HEK293 (cell line): ENCODE results near the gene CCDC51.
A peak's percentile ranks its signal among the peaks of the same experiment; 100 is the strongest.

Experiments used
- BCL11B ChIP-seq: fragments of 450-650 bp; formaldehyde crosslinking; IDR thresholded peaks from 2 replicates; pipeline ENCODE4 v1.5.1; 2016; ENCODE audit warnings: low read depth, missing biosample characterization, missing genetic modification characterization
- EGR2 ChIP-seq: fragments of 450-650 bp; formaldehyde crosslinking; IDR thresholded peaks from 2 replicates; pipeline ENCODE4 v1.5.1; 2016; ENCODE audit warnings: low read depth, missing biosample characterization, missing genetic modification characterization
- GLIS2 ChIP-seq: fragments of 450-650 bp; formaldehyde crosslinking; IDR thresholded peaks from 2 replicates; pipeline ENCODE4 v1.5.1; 2016; ENCODE audit warnings: missing biosample characterization, missing genetic modification characterization
- KLF7 ChIP-seq: fragments of 450-650 bp; formaldehyde crosslinking; IDR thresholded peaks from 2 replicates; pipeline ENCODE4 v1.5.1; 2016; ENCODE audit warnings: missing biosample characterization, missing genetic modification characterization, borderline replicate concordance
- KLF8 ChIP-seq: fragments of 450-650 bp; formaldehyde crosslinking; IDR thresholded peaks from 2 replicates; pipeline ENCODE4 v1.5.1; 2016; ENCODE audit warnings: missing biosample characterization, missing genetic modification characterization
- KLF9 ChIP-seq: fragments of 450-650 bp; formaldehyde crosslinking; IDR thresholded peaks from 2 replicates; pipeline ENCODE4 v1.5.1; 2016; ENCODE audit warnings: missing biosample characterization, missing genetic modification characterization, low read depth
- PRDM1 ChIP-seq: fragments of 450-650 bp; formaldehyde crosslinking; IDR thresholded peaks from 2 replicates; pipeline ENCODE4; 2016; ENCODE audit warnings: missing biosample characterization, missing genetic modification characterization
- SP2 ChIP-seq: fragments of 450-650 bp; formaldehyde crosslinking; IDR thresholded peaks from 2 replicates; pipeline ENCODE4 v1.5.1; 2016; ENCODE audit warnings: missing biosample characterization, missing genetic modification characterization
- SP3 ChIP-seq: fragments of 450-650 bp; formaldehyde crosslinking; IDR thresholded peaks from 2 replicates; pipeline ENCODE4 v1.5.1; 2016; ENCODE audit warnings: missing biosample characterization, missing genetic modification characterization
- YY1 ChIP-seq: fragments of 450-650 bp; formaldehyde crosslinking; IDR thresholded peaks from 2 replicates; pipeline ENCODE4 v1.5.1; 2018; ENCODE audit warnings: missing biosample characterization, missing genetic modification characterization
- ZFP41 ChIP-seq: fragments of 450-650 bp; formaldehyde crosslinking; IDR thresholded peaks from 2 replicates; pipeline ENCODE4 v1.5.1; 2016; ENCODE audit warnings: missing biosample characterization, missing genetic modification characterization, borderline replicate concordance
- ZNF2 ChIP-seq: fragments of 450-650 bp; formaldehyde crosslinking; IDR thresholded peaks from 2 replicates; pipeline ENCODE4 v1.5.1; 2016; ENCODE audit warnings: missing biosample characterization, missing genetic modification characterization
- ZNF280D ChIP-seq: fragments of 450-650 bp; formaldehyde crosslinking; IDR thresholded peaks from 2 replicates; pipeline ENCODE4 v1.5.1; 2016; ENCODE audit warnings: missing biosample characterization, missing genetic modification characterization
- ZNF335 ChIP-seq: fragments of 450-650 bp; formaldehyde crosslinking; conservative IDR thresholded peaks from 2 replicates; pipeline ENCODE4 v1.5.1; 2016; ENCODE audit warnings: missing biosample characterization, missing genetic modification characterization
- ZNF48 ChIP-seq: fragments of 450-650 bp; formaldehyde crosslinking; IDR thresholded peaks from 2 replicates; pipeline ENCODE4 v1.5.1; 2016; ENCODE audit warnings: missing biosample characterization, missing genetic modification characterization
- ZNF514 ChIP-seq: fragments of 450-650 bp; formaldehyde crosslinking; IDR thresholded peaks from 2 replicates; pipeline ENCODE4 v1.5.1; 2016; ENCODE audit warnings: missing biosample characterization, missing genetic modification characterization
- ZNF518A ChIP-seq: fragments of 450-650 bp; formaldehyde crosslinking; conservative IDR thresholded peaks from 2 replicates; pipeline ENCODE4 v1.5.1; 2016; ENCODE audit warnings: low read depth, missing biosample characterization, missing genetic modification characterization
- ZNF585B ChIP-seq: fragments of 450-650 bp; formaldehyde crosslinking; IDR thresholded peaks from 2 replicates; pipeline ENCODE4 v1.5.1; 2016; ENCODE audit warnings: missing biosample characterization, missing genetic modification characterization
- ZNF658 ChIP-seq: fragments of 450-650 bp; formaldehyde crosslinking; IDR thresholded peaks from 2 replicates; pipeline ENCODE4; 2016; ENCODE audit warnings: missing biosample characterization, missing genetic modification characterization
- ZNF692 ChIP-seq: fragments of 450-650 bp; formaldehyde crosslinking; IDR thresholded peaks from 2 replicates; pipeline ENCODE4 v1.5.1; 2016; ENCODE audit warnings: missing biosample characterization, missing genetic modification characterization
- ZSCAN16 ChIP-seq: fragments of 450-650 bp; formaldehyde crosslinking; IDR thresholded peaks from 2 replicates; pipeline ENCODE4 v1.5.1; 2016; ENCODE audit warnings: missing biosample characterization, missing genetic modification characterization
- TF ChIP-seq, protein P1 (sequence below): fragments of 450-650 bp; formaldehyde crosslinking; conservative IDR thresholded peaks from 2 replicates; pipeline ENCODE4 v1.5.1; 2016; ENCODE audit warnings: low read depth, missing biosample characterization, missing genetic modification characterization
- TF ChIP-seq, protein P2 (sequence below): fragments of 450-650 bp; formaldehyde crosslinking; IDR thresholded peaks from 2 replicates; pipeline ENCODE4 v1.5.1; 2016; ENCODE audit warnings: missing biosample characterization, missing genetic modification characterization
- TF ChIP-seq, protein P3 (sequence below): fragments of 450-650 bp; formaldehyde crosslinking; IDR thresholded peaks from 2 replicates; pipeline ENCODE4 v1.5.1; 2016; ENCODE audit warnings: missing biosample characterization, missing genetic modification characterization

Gene CCDC51

GRCh38 chr3:48439820-48440589 lies at the start of gene CCDC51, which contains the start of gene TMA7 (continued):
- TF ChIP-seq, protein P1, sequence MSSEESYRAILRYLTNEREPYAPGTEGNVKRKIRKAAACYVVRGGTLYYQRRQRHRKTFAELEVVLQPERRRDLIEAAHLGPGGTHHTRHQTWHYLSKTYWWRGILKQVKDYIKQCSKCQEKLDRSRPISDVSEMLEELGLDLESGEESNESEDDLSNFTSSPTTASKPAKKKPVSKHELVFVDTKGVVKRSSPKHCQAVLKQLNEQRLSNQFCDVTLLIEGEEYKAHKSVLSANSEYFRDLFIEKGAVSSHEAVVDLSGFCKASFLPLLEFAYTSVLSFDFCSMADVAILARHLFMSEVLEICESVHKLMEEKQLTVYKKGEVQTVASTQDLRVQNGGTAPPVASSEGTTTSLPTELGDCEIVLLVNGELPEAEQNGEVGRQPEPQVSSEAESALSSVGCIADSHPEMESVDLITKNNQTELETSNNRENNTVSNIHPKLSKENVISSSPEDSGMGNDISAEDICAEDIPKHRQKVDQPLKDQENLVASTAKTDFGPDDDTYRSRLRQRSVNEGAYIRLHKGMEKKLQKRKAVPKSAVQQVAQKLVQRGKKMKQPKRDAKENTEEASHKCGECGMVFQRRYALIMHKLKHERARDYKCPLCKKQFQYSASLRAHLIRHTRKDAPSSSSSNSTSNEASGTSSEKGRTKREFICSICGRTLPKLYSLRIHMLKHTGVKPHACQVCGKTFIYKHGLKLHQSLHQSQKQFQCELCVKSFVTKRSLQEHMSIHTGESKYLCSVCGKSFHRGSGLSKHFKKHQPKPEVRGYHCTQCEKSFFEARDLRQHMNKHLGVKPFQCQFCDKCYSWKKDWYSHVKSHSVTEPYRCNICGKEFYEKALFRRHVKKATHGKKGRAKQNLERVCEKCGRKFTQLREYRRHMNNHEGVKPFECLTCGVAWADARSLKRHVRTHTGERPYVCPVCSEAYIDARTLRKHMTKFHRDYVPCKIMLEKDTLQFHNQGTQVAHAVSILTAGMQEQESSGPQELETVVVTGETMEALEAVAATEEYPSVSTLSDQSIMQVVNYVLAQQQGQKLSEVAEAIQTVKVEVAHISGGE: peak; percentile 83
- TF ChIP-seq KLF7 (tag by site-specific recombination) (0 out of 2 replicates have a peak, but pooled peaks have one; percentile 11), SP2 (tag by site-specific recombination) (peak; percentile 99), ZNF658 (tag by site-specific recombination) (no peak), SP3 (peak; percentile 87), ZNF48 (tag by site-specific recombination) (no peak), YY1 (tag by site-specific recombination) (peak; percentile 70; the same call in 1 of the 2 replicates), ZNF692 (tag by site-specific recombination) (no peak), ZNF280D (no peak), ZFP41 (tag by site-specific recombination) (no peak), BCL11B (no peak), ZNF518A (tag by site-specific recombination) (peak; percentile 94), EGR2 (tag by site-specific recombination) (peak; percentile 62; the same call in 1 of the 2 replicates), ZNF514 (no peak), KLF9 (tag by site-specific recombination) (0 out of 2 replicates have a peak, but pooled peaks have one; percentile 25), KLF8 (tag by site-specific recombination) (peak; percentile 62; the same call in 1 of the 2 replicates), PRDM1 (no peak), ZNF335 (tag by site-specific recombination) (peak; percentile 84), ZSCAN16 (tag by site-specific recombination) (no peak), GLIS2 (0 out of 2 replicates have a peak, but pooled peaks have one; percentile 29), ZNF585B (tag by site-specific recombination) (no peak), ZNF2 (tag by site-specific recombination) (peak; percentile 43; the same call in 1 of the 2 replicates)
- TF ChIP-seq, protein P2, sequence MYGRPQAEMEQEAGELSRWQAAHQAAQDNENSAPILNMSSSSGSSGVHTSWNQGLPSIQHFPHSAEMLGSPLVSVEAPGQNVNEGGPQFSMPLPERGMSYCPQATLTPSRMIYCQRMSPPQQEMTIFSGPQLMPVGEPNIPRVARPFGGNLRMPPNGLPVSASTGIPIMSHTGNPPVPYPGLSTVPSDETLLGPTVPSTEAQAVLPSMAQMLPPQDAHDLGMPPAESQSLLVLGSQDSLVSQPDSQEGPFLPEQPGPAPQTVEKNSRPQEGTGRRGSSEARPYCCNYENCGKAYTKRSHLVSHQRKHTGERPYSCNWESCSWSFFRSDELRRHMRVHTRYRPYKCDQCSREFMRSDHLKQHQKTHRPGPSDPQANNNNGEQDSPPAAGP (tag by site-specific recombination): peak; percentile 50
- TF ChIP-seq, protein P3, sequence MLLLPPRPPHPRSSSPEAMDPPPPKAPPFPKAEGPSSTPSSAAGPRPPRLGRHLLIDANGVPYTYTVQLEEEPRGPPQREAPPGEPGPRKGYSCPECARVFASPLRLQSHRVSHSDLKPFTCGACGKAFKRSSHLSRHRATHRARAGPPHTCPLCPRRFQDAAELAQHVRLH: peak; percentile 100
